Kidney tubule cell (primary cell): ENCODE data around the gene MAML2.

ENCODE experiments used
- DNase-seq: peaks from one replicate; pipeline ENCODE4 v3.0.0-alpha.2; 2018; ENCODE audit warnings: low spot score

The MAML2 gene

DNA sequence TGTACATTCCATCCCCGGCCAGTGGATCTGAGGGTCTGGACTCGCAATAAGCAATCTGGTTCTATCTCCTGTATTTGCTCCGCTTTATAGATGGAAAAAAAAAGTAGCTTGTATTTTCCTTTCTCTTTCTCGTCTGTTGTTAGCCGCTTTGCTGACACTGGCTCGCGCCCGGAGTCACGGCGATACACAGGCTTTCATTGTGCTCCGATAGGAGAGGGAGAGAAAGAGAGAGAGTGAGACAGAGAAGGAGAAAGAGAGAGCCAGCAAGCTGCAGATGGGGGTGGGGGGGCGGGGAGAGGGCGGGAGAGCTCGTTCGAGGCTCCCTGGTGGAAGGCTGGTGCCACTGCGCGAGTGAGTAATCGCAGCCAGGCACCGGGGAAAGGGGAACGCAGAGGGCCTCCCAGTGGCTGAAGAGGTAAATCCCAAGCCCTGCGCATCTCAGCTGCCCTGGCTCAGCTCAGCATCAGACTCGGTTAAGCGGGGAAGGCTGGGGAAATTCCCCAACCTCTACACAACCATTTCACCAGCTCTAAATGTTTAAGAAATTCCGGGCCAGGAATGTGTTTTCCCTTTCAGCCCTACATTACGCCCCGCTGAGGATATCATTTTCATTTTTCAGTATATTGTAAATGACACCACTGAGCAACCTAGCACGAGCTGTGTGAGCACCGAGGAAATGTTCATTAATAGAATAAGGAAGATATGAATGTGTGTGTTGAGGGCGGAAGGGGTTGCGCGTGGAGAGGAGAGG is at the start of gene MAML2:
TSS of gene MAML2 (minus strand) at position 235 of the 751 bp plus-strand sequence. CDS start 1,300 bp downstream, outside the sequence.
- DNase-seq: peak; percentile 97

DNA sequence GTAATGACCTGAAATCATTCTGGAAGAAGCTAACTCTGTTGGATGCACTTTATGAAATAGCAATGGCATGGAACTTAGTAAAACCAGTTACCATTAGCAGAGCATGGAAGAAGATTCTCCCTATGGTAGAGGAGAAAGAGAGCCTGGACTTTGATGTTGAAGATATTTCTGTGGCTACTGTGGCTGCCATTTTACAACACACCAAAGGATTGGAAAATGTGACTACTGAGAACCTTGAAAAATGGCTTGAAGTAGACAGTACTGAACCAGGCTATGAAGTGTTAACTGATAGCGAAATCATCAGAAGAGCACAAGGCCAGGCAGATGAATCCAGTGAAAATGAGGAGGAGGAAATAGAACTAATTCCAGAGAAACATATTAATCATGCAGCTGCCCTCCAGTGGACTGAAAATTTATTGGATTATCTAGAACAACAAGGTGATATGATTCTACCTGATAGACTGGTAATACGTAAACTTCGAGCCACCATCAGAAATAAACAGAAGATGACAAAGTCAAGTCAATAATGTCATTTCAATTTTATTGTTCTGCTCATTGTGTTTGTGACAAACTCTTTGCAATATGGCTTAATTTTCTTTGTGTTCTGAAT is 48.8 kb upstream of the MAML2 start:
- peak; percentile 20 for DNase-seq

DNA sequence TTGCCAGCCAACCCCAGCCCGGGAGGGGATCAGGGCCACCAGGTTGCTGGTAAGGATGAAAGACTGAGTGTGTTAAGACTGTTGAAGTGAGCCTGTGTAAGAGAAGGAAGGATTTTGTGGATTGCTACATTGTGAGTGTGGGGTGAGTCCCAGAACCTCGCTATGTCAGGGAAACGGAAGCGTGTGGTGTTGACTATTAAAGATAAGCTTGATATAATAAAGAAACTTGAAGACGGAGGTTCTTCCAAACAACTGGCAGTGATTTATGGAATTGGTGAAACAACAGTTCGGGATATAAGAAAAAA is 47.4 kb upstream of the MAML2 start:
- no peak for DNase-seq

DNA sequence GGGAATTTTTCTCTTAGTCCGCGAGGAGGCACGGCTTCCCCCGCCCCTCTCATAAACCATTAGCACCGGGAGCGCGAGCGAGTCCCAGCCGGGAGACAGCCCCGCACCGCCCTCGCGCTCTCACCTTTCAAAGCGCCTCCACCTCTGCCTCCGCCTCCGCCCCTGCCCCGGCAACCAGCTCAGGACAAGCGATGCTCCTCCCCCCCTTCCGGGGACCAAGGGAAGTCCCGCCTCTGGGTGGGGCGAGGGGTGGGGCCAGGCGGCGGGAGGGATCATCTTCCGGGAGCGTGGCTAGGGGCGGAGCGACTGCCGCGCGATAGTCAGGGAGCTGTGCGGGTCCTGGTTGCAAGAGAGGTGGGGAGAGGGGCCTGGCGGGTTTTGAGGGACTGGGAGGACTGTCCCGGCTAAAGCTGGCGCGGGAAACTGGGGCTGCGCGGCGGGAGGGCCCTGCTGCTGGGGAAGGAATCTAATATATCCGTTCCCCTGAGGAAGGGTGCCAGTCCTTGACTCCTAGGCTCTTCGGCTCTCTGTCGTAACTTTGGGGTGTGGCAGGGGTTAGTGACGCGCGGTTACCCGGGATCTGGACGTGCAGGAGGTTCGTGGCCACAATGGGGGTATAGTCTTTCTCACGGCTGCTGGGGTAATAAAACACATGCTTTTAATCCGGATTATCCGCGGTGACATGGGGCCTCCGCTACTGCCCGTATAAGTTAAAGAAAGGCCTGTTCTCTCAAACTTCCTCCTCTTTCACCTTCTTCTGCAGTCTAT is 46.9 kb upstream of the MAML2 start, which contains the start of the genes CCDC82 and JRKL:
TSS of gene CCDC82 (minus strand) at position 193 of the 768 bp plus-strand sequence. CDS start 5,165 bp downstream, outside the sequence.
TSS of gene JRKL (plus strand) at position 294 of the 768 bp plus-strand sequence. CDS start 637 bp downstream, outside the sequence.
- peak; percentile 96 for DNase-seq

DNA sequence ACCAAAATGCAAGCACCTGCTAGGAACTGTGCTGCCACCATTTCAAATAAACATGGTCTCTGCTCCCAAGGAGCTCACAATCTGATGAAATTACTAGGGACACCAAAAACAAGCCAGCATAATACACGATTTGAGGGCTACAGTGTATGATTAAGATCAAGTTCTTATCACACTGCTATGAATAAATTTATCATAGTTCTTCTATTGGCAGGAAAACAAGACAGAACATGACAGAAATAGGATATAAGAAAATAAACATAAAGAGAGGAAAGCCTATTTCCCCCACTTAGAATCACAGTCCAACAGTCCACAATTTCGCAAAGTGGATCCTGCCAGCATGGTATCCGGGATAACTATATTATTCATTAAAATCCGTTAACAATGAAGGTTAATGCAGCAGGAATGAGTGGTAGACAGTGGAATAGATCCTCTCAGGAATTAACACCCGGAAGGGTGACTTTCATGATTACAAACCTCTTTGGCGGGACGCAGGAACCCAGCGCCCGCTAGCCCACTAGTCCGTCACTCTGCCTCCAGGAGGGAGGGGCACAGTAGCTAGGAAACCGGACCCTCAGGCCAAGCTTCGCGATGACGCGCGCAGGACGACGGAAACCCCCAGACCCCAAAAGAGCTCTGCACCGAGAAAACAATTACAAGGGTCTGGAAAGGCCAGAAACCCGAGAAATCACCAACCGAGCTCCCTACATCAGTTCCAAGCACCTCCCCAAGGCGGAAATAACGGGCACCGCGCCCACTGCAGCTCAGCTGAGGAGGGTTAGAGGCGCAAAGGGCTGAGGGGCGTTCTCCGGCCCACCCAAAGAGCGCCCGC is 46.1 kb upstream of the MAML2 start:
- peak; percentile 61 for DNase-seq

DNA sequence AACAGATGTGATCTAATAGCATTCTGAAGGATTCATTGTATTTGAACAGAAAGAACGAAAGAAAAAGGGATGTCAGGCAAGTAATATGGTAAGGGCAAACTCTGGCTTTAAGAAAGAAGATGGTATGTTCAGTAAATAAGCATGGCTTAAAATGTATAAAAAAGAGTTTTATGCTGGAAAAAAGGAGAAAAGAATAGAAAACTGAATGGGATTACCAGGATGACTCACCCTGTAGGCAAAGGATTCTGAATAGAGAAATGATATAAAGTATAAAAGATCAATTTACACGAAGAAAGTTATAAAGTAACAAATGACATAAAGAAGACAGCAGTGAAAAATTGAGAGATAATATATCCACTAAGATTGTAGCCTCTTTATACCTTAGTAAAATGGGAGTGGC is 42.2 kb upstream of the MAML2 start:
- no peak for DNase-seq

DNA sequence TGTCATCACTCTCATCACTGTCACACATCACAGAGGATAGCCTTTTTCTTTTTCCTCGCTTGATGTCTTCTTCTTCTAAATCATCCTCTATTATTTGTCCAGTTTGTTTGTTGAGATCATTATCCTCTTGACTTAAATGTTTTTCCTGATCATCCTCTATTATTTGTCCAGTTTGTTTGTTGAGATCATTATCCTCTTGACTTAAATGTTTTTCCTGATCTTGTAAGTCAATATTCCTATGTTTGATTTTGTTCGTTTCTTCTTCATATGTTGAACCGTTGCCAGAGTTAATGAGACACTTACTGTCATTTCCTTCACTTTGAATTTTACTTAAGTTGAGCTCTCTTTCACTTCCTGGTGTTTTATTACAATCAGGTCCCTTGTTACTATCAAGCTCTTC is 41.2 kb upstream of the MAML2 start:
- no peak for DNase-seq

DNA sequence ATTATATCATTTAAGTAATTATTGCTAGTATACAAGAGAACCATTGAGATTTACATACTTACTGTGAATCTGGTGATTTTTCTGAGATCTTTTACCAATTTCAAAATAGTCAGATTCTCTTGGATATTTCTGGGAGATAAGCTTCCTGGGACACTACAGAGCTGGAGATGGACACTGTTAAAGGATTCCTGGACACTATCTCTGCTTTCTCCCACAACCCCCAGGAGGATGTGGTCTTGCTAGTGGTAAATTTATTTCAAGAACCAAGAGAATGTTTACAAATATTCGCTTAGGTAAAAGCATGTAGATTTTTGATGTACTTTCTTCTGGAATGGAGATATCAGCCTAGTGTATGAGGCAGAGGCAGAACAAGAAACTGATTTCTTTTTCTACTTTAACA is 33.8 kb upstream of the MAML2 start:
- DNase-seq: no peak

DNA sequence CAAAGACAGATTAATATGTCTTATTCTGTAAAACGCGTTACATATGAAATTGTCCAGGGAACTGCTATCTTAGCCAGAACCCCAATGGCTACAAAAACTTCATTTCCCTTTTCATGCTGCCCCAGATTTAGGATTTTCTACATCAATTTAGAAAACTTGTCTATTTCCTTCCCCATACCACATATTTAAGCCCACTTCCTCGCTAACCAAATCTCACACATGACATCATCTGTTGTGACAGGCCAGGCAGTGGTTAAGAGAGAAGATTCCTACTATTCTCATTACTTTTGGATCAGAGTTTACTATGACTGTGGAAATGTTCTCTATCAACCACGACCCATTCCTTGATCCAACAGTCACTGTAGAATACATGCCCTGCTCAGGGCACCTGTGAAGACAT is 30.8 kb upstream of the MAML2 start:
- DNase-seq: no peak

DNA sequence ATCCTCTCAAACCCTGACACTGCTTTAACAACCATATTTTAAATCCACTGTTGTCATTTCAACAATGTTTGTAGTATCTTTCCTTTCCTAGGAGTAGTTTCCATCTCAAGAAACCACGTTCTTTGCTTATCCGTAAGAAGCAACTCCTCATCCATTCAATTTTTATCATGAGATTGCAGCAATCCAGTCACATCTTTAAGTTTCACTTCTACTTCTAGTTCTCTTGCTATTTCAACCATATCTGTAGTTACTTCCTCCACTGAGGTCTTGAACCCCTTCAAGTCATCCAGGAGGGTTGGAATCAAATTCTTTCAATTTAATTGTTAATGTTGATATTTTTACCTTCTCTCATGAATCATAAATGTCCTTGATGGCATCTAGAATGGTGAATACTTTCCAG is 24.3 kb upstream of the MAML2 start:
- DNase-seq: no peak

DNA sequence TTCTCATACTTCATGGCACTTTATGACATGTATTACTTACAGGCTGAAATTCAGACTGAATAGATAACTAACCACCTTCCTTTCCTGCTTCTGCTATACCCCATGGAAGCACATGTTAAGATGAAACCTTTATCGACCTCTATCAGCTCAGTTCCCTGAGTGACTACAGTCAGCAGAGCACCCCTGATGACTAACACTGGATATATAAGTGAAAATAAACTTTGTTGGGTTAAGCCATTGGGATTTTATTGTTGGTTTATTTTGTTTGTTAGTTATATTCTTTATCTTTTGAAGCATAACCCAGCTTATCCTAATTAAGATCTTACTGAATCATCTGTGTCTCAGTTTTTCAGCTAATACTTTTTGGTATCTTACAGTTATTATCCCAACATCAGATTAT is 23.0 kb upstream of the MAML2 start:
- no peak for DNase-seq

DNA sequence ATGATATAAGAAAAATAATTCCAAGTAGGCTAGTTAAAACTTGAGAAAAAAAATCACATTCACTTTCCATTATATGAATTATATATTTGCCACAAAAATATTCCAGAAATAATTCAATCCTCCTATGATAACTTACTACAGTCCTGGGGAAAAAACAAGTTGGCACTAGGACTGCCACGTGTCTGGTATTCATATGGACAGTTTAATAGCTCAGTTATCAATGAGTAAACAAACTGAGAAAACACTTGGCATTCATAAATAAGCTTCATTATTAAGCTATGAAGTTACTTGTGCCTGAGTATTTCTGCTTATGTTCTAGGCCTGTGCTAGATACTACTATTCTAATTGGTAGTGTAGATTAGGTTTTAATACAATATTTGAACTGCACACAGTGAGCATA is 22.5 kb upstream of the MAML2 start:
- DNase-seq: no peak

DNA sequence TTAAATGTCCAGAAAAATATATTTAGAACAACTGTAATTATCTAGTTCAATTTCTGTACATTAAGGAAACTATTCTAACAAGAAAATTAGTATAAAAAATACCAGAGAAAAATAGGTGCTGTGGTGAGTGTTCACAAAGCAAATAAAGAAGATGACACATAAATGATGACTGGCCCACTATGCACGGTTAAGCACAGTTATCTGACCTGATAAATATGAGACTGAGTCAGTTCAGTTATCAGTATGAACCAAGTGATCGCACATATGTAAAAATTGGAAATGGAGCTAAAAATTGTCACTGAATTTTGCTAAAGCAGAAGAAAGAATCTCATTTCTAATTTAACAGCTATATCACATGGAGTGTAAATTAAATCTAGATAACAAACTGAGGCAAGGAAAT is 18.8 kb upstream of the MAML2 start:
- DNase-seq: peak; percentile 58

DNA sequence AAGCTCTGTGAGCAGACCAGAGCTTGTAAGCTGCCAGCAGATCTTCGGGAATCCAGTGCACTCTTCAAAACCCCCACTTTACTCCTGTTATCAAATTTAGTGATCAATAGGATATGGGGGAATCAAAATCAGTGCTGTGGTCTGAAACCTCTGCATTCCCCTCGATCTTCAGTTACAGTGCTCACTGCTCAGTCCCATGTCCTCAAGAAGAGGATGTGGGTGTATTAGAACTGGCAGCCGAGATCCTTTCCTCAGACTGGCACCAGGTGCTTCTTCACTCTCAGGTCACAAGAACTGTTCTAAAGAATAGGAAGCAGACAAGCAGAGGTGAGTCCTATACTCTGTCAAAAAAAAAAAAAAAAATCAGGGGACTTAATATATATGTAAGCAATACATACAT is 15.3 kb upstream of the MAML2 start:
- DNase-seq: no peak

DNA sequence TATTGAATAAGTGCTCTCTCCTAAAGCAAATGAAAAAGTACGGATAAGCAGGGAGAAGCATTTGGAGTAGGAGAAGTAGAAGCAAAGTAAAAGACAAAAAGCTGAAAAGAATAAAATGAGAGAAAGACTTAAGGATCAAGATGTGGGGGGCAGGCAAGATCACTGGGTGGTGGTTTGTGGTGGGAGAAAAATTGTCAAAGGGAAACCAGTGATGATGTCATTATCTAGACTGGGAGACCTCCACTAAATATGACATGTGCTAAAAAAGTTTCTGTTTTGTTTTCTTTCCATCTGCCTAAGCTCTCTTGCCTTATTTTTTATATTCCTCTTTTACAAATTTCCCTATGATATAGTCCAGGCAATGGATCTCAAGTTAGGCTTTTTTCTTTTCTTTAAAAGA is 14.8 kb upstream of the MAML2 start:
- DNase-seq: no peak

DNA sequence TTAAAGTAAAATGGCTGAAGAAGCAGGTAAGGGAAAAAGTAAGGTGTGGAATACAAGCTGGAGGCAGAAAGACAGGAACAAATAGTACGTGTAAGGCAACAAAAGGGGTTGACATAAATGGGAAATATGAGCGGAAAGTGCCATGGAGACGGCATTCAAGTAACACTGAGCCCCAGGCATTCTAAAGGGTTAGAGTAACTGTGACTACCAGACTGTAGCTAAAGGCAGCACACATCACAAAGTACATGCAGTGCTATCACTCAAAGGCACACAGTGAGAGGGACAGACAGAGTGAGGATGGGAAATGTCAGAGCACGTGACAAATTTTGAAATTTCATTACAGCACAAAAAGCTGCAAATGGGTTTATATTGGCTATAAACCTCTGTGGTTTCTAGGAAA is 13.9 kb upstream of the MAML2 start:
- no peak for DNase-seq

DNA sequence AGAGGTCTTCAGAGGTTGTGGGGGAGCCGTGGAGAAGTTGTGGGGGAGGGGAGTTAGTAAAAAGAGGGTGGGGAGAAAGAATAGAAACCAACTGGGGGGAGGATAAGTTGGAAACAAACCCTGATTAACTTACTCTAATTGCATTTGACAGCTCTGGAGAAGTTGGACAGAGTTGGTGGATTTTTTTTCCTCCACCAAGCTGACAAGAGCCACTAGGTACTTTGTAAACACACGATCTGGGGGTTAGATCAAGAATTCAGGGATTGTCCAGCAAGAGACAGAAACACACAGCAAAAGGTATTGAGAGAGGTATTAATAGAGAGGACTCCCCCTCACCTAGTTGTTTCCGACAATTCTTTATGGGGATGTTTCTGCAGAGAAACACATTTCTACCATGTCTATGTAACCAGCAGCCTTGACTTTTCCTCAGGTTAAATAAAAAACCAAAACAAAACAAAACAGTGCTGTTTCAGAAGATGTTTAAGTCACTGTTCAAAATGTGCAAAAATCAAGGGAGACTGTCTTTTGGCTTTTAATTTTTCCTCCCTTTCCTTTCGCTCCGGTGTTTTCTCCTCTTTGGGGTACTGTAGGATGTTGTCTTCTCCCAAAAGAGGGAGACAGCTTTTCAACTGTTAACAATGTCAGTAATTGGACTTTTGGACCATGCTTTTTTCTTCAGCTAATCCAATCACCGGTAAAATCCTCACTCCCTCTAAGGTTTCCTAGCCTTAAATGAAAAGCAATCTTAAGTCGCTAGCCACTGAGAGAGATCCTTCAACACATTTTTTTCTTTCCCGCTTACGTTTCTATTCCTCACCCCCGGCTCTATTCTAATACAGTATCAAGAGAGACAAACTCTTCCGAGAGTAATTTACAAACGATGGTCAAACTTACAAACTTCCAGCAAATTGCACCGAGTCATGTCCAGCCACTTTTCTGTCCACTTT is 708 bp downstream of the MAML2 start:
- no peak for DNase-seq

DNA sequence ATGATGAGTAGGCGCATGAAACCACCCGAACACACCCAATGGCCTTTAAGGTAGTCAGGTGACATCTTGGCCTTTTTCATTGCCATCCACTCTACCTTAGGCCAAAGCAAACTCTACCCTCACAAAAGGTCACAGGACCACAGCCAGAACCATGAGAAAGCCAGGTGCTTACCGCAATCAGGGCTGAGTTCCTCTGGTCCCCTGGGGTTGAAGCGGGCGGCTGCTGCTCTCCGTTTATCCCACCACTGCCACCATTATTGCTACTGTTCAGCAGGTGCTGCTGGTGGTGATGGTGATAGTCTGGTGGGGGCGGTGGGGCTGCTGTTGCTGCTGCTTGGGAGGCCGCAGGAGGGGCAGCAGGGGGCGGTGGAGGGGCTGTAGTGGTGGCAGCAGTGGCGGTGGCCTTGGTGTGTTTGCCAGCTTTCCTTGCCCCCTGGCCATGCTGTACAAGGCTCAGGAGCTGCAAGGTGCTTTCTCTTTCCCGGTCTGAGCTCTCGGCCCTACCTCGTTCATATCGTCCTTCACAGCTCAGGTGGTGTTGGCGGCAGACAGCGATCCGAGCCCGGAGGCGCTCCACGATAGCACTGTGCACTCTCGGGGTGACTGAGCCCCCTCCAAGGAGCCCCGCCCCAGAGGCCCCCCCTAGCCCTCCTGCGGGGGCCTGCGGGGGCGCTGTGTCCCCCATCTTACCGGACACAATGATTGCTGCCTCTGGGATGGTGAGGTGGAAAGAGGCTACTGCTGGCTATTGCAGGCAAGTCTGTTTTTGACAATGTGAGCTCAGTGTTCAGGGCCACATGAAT is 1.6 kb downstream of the MAML2 start:
- DNase-seq: peak; percentile 67

DNA sequence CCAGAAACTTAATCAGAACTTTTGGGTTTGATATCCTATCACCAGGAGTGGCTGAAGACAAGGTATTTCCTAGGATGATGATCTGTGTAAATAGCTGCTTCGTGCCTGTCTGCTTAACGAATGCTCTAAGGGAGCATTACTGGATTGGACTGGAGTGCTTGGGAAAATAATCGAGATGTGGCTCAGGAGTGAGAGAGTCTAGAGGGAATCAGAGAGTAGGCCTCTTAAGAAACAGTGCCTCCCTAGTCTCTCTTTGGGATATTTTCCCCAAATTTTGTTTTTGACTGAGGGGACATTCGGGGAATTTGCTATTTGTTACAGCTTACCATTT is 2.5 kb downstream of the MAML2 start:
- no peak for DNase-seq
